ENCODE data around the gene E2F4.

- TF ChIP-seq USF1 (IDR thresholded peaks at IDR 0.05), result no peak
- TF ChIP-seq ZBTB7A (IDR thresholded peaks at IDR 0.05; ENCODE audit: low read depth), result peak; percentile 50; the same call in 1 of the 2 replicates
- TF ChIP-seq, protein P1, sequence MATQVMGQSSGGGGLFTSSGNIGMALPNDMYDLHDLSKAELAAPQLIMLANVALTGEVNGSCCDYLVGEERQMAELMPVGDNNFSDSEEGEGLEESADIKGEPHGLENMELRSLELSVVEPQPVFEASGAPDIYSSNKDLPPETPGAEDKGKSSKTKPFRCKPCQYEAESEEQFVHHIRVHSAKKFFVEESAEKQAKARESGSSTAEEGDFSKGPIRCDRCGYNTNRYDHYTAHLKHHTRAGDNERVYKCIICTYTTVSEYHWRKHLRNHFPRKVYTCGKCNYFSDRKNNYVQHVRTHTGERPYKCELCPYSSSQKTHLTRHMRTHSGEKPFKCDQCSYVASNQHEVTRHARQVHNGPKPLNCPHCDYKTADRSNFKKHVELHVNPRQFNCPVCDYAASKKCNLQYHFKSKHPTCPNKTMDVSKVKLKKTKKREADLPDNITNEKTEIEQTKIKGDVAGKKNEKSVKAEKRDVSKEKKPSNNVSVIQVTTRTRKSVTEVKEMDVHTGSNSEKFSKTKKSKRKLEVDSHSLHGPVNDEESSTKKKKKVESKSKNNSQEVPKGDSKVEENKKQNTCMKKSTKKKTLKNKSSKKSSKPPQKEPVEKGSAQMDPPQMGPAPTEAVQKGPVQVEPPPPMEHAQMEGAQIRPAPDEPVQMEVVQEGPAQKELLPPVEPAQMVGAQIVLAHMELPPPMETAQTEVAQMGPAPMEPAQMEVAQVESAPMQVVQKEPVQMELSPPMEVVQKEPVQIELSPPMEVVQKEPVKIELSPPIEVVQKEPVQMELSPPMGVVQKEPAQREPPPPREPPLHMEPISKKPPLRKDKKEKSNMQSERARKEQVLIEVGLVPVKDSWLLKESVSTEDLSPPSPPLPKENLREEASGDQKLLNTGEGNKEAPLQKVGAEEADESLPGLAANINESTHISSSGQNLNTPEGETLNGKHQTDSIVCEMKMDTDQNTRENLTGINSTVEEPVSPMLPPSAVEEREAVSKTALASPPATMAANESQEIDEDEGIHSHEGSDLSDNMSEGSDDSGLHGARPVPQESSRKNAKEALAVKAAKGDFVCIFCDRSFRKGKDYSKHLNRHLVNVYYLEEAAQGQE (IDR thresholded peaks at IDR 0.05; ENCODE audit: low read depth), result no peak
- TF ChIP-seq TAF1 (IDR thresholded peaks at IDR 0.05; ENCODE audit: low read depth), result no peak; the same call in 1 of the 2 replicates
- TF ChIP-seq EP300 (IDR thresholded peaks at IDR 0.05; ENCODE audit: borderline replicate concordance), result no peak
- TF ChIP-seq, protein P2, sequence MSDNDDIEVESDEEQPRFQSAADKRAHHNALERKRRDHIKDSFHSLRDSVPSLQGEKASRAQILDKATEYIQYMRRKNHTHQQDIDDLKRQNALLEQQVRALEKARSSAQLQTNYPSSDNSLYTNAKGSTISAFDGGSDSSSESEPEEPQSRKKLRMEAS (IDR thresholded peaks at IDR 0.05), result no peak
- no peak for TF ChIP-seq NFIC (IDR thresholded peaks at IDR 0.05)
- TF ChIP-seq CREB1 (IDR thresholded peaks at IDR 0.05; ENCODE audit: low read depth), result no peak
- no peak for TF ChIP-seq CEBPB (IDR thresholded peaks at IDR 0.05)
- TF ChIP-seq FOXM1 (IDR thresholded peaks at IDR 0.05; ENCODE audit: borderline replicate concordance, low read depth), result no peak
- TF ChIP-seq TCF12 (IDR thresholded peaks at IDR 0.05; ENCODE audit: low read depth), result no peak
- no peak for TF ChIP-seq YY1 (IDR thresholded peaks at IDR 0.05; ENCODE audit: low read depth)
These were observed 54.8 kb downstream of the E2F4 start for GRCh38 chr16:67246756-67247191.

Data from Ishikawa (cell line).